Tibial artery (tissue), 4 donors: ENCODE measurements around the gene ZNF593OS.

Experiments used
- DNase-seq, 2 donors: peaks; one replicate each; pipeline ENCODE4 v3.0.0-alpha.2; 2019
- H3K27ac ChIP-seq, 2 donors: fragments of 200-600 bp; sonication (generic) in 1 of 2; 1 replicate in 1 of 2; 2 replicates in 1 of 2; pipeline ENCODE4 v1.5.1; 2018 to 2019; ENCODE audit warnings: mild to moderate bottlenecking in 1 of 2
- H3K27me3 ChIP-seq, 2 donors: fragments of 200-600 bp; sonication (generic) in 1 of 2; one replicate each; pipeline versions ENCODE4 v1.5.1 to v1.6.0; 2016 to 2019
- H3K36me3 ChIP-seq, 3 donors: fragments of 200-600 bp; sonication (generic) in 2 of 3; one replicate each; pipeline ENCODE4 v1.5.1; 2016 to 2019; ENCODE audit warnings: mild to moderate bottlenecking in 2 of 3
- H3K4me1 ChIP-seq, 4 donors: fragments of 200-600 bp; sonication (generic) in 2 of 4; 1 replicate in 3 of 4; 2 replicates in 1 of 4; pipeline ENCODE4 v1.5.1; 2016 to 2019
- H3K4me3 ChIP-seq, 2 donors: fragments of 200-600 bp; sonication (generic) in 1 of 2; 1 replicate in 1 of 2; 2 replicates in 1 of 2; pipeline ENCODE4 v1.5.1; 2018 to 2019; ENCODE audit warnings: mild to moderate bottlenecking in 2 of 2
- H3K9me3 ChIP-seq, 3 donors: fragments of 200-600 bp; sonication (generic) in 1 of 3; one replicate each; pipeline ENCODE4 v1.5.1; 2016 to 2019
- intact Hi-C: fragments of 100-400 bp; cut with DNase I; formaldehyde crosslinking; loops from one replicate; pipeline ENCODE4 v1.15.0; 2023; ENCODE audit warnings: low total_unique reads
- TF ChIP-seq, protein P1 (sequence below), 2 experiments: fragments of 200-600 bp in 1 of 2; fragments of 450-650 bp in 1 of 2; IDR thresholded peaks; one replicate each; pipeline ENCODE4 v1.5.1; 2017 to 2019; ENCODE audit warnings: antibody characterized with exemption in 2 of 2, mild to moderate bottlenecking in 1 of 2, moderate library complexity in 1 of 2

ZNF593OS gene

DNA sequence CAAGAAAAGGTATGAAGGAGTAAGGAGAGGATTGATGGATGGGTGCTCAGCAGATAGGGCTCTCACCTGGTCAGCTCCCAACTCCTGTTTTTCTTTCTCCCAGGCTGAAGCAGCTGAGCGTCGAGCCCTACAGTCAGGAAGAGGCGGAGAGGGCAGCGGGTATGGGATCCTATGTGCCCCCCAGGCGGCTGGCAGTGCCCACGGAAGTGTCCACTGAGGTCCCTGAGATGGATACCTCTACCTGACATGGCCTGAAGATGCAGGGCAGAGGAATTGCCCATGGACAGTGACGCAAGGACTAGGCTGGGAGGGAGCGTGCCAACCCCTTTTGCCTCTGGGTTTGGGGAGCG lies 1.2 kb downstream of the ZNF593OS start:
- H3K9me3 ChIP-seq: no peaks in the 10 kb centered on the region
- peak overlapping the region; percentile 64 to 79 for H3K27ac ChIP-seq
- TF ChIP-seq, protein P1, sequence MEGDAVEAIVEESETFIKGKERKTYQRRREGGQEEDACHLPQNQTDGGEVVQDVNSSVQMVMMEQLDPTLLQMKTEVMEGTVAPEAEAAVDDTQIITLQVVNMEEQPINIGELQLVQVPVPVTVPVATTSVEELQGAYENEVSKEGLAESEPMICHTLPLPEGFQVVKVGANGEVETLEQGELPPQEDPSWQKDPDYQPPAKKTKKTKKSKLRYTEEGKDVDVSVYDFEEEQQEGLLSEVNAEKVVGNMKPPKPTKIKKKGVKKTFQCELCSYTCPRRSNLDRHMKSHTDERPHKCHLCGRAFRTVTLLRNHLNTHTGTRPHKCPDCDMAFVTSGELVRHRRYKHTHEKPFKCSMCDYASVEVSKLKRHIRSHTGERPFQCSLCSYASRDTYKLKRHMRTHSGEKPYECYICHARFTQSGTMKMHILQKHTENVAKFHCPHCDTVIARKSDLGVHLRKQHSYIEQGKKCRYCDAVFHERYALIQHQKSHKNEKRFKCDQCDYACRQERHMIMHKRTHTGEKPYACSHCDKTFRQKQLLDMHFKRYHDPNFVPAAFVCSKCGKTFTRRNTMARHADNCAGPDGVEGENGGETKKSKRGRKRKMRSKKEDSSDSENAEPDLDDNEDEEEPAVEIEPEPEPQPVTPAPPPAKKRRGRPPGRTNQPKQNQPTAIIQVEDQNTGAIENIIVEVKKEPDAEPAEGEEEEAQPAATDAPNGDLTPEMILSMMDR (IDR thresholded peaks at IDR 0.05): no peak
- peaks cover 0 to 4% (median 0%) of the 10 kb centered on the region in 3 donors for H3K36me3 ChIP-seq
- H3K4me1 ChIP-seq: peaks cover 0 to 21% (median 14%) of the 10 kb centered on the region in 4 donors
- intact Hi-C loops: loop anchor here (5.0 kb wide), 1 partner anchor 57 kb away; no protein-coding TSS in a partner anchor
- H3K27me3 ChIP-seq: no peaks in the 10 kb centered on the region
- DNase-seq: no peak
- H3K4me3 ChIP-seq: peak overlapping the region; percentile 80

DNA sequence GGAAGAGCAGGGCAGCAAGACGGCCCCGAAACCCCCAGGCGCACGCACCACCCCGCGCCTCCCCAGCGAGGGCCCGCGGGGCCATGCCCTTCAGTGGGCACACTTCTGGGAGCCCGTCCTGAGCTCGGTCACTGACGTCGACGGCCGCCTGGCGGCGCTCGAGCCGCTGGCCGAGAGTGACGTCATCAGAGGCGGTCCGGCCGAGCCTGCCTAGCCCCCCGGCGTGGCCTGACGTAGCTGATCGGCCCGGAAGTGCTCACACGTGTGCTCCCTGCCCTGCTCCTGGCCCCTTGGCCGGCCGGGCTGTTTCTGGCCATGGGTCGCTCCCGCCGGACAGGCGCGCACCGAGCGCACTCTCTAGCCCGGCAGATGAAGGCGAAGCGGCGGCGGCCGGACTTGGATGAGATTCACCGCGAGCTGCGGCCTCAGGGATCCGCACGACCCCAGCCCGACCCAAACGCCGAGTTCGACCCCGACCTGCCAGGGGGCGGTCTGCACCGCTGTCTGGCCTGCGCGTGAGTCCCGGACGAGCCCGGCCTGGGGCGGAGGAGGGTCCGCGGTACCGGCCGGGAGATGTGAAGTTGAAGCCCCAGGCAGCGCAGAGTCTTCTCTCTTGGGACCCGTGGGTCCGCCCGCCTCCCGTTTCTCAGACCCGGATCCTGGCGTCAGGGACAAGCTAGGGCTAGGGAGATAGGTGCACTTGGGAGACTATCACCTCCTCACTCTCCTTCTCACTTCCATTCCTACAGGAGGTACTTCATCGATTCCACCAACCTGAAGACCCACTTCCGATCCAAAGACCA lies 1.8 kb downstream of the ZNF593OS start, which contains the start of gene ZNF593:
ZNF593 (plus strand) TSS at position 240 of the 803 bp plus-strand sequence; CDS start at position 316, 76 bp downstream.
- intact Hi-C loops: loop anchor here (1.0 to 5.0 kb wide), 2 partner anchors 24 to 57 kb away; no protein-coding TSS in a partner anchor
- peak; percentile 87 to 93 for DNase-seq
- peaks cover 0 to 4% (median 0%) of the 10 kb centered on the region in 3 donors for H3K36me3 ChIP-seq
- no peaks in the 10 kb centered on the region for H3K27me3 ChIP-seq
- H3K4me1 ChIP-seq: peaks cover 0 to 21% (median 14%) of the 10 kb centered on the region in 4 donors
- H3K27ac ChIP-seq: peak within 1 kb of the TSS; percentile 64 to 79
- H3K9me3 ChIP-seq: no peaks in the 10 kb centered on the region
- H3K4me3 ChIP-seq: peak within 1 kb of the TSS; percentile 80
- TF ChIP-seq, protein P1 (IDR thresholded peaks at IDR 0.05): peak; percentile 89 to 94

GRCh38 chr1:26169198-26169554 lies 2.5 kb downstream of the ZNF593OS start:
- TF ChIP-seq, protein P1 (IDR thresholded peaks at IDR 0.05): no peak
- no peak for DNase-seq
- H3K27ac ChIP-seq: peak overlapping the region; percentile 64 to 79
- peak overlapping the region; percentile 80 for H3K4me3 ChIP-seq
- H3K36me3 ChIP-seq: peaks cover 0 to 4% (median 0%) of the 10 kb centered on the region in 3 donors
- no peaks in the 10 kb centered on the region for H3K27me3 ChIP-seq
- H3K4me1 ChIP-seq: peaks cover 0 to 26% (median 17%) of the 10 kb centered on the region in 4 donors
- H3K9me3 ChIP-seq: no peaks in the 10 kb centered on the region
- intact Hi-C loops: loop anchor here (1.0 kb wide), 1 partner anchor 23 kb away; no protein-coding TSS in a partner anchor

GRCh38 chr1:26168410-26169197 lies 3.0 kb downstream of the ZNF593OS start, which contains the start of gene C1orf232:
TSS of gene C1orf232 (minus strand) at chr1:26168963. CDS start at chr1:26168499, 464 bp downstream.
- intact Hi-C loops: loop anchor here (1.0 kb wide), 1 partner anchor 22 kb away; no protein-coding TSS in a partner anchor
- Histone ChIP-seq H3K27ac (peak within 1 kb of the TSS; percentile 64 to 79), H3K36me3 (peaks cover 0 to 4% (median 0%) of the 10 kb centered on the region in 3 donors)

More at GRCh38 chr1:26168410-26169197, 3.0 kb downstream of the ZNF593OS start, which contains the start of gene C1orf232:
- peak within 1 kb of the TSS; percentile 80 for H3K4me3 ChIP-seq
- peaks cover 0 to 32% (median 22%) of the 10 kb centered on the region in 4 donors for H3K4me1 ChIP-seq
- no peaks in the 10 kb centered on the region for H3K27me3 ChIP-seq
- TF ChIP-seq, protein P1 (IDR thresholded peaks at IDR 0.05): no peak
- DNase-seq: no peak
- H3K9me3 ChIP-seq: no peaks in the 10 kb centered on the region
